Osteoblast (primary cell): ENCODE measurements around the gene ASXL2. TPM values are rescaled to one million over a fixed set of nuclear protein-coding genes. Genes with fewer than 3 reads are reported as not detected.
A peak's percentile ranks its signal among the peaks of the same experiment; 100 is the strongest.

Source experiments
- DNase-seq: peaks from one replicate; pipeline ENCODE4 v3.0.0; 2011; ENCODE audit warnings: low spot score, mixed read lengths; ENCODE audit not compliant: insufficient read length; ENCODE audit errors: missing footprints
- H2AFZ ChIP-seq: 2 replicates; pipeline ENCODE4 v1.6.0; 2011; ENCODE audit warnings: mild to moderate bottlenecking, low read length
- H3K27ac ChIP-seq: 2 replicates; pipeline ENCODE4 v1.5.1; 2011; ENCODE audit warnings: mild to moderate bottlenecking, low read depth, low read length, moderate library complexity
- H3K27me3 ChIP-seq: 2 replicates; pipeline ENCODE4 v1.6.0; 2012; ENCODE audit warnings: mild to moderate bottlenecking, control low read depth, inconsistent platforms, low read length, moderate library complexity; ENCODE audit not compliant: insufficient read depth
- H3K36me3 ChIP-seq: 2 replicates; pipeline ENCODE4 v1.5.1; 2011; ENCODE audit warnings: mild to moderate bottlenecking, low read length, control low read depth, moderate library complexity; ENCODE audit not compliant: insufficient read depth
- H3K4me1 ChIP-seq: 2 replicates; pipeline ENCODE4 v1.5.1; 2011; ENCODE audit warnings: mild to moderate bottlenecking, low read length, control low read depth, moderate library complexity; ENCODE audit not compliant: insufficient read depth
- H3K4me2 ChIP-seq: 2 replicates; pipeline ENCODE4 v1.6.0; 2011; ENCODE audit warnings: mild to moderate bottlenecking, low read length; ENCODE audit not compliant: insufficient read depth
- H3K4me3 ChIP-seq: fragments of 200-600 bp; sonication (generic); 3 replicates; pipeline ENCODE4 v1.5.1; 2012; ENCODE audit warnings: mild to moderate bottlenecking, low read length, inconsistent platforms; ENCODE audit not compliant: insufficient read depth
- H3K79me2 ChIP-seq: 2 replicates; pipeline ENCODE4 v1.6.0; 2012; ENCODE audit warnings: mild to moderate bottlenecking, low read length, control low read depth, inconsistent platforms; ENCODE audit not compliant: insufficient read depth
- H3K9me3 ChIP-seq: 2 replicates; pipeline ENCODE4 v1.5.1; 2011; ENCODE audit warnings: low read depth, low read length, control low read depth
- H4K20me1 ChIP-seq: 2 replicates; pipeline ENCODE4 v1.6.0; 2012; ENCODE audit warnings: mild to moderate bottlenecking, low read length, control low read depth; ENCODE audit not compliant: insufficient read depth
- total RNA-seq: library from RNA; depleted of rRNA; stranded (reverse); fragments of >200 nt; gene quantifications from 2 replicates; pipeline ENCODE4 v1.2.3, GENCODE V29; 2012
- TF ChIP-seq, protein P1 (sequence below): IDR thresholded peaks from 2 replicates; pipeline ENCODE4 v1.5.1; 2011; ENCODE audit warnings: mild to moderate bottlenecking, low read depth, low read length, moderate library complexity; ENCODE audit errors: extremely low read depth

ASXL2 gene
- total RNA-seq, 1 donor = 13.0 TPM

- TF ChIP-seq, protein P1, sequence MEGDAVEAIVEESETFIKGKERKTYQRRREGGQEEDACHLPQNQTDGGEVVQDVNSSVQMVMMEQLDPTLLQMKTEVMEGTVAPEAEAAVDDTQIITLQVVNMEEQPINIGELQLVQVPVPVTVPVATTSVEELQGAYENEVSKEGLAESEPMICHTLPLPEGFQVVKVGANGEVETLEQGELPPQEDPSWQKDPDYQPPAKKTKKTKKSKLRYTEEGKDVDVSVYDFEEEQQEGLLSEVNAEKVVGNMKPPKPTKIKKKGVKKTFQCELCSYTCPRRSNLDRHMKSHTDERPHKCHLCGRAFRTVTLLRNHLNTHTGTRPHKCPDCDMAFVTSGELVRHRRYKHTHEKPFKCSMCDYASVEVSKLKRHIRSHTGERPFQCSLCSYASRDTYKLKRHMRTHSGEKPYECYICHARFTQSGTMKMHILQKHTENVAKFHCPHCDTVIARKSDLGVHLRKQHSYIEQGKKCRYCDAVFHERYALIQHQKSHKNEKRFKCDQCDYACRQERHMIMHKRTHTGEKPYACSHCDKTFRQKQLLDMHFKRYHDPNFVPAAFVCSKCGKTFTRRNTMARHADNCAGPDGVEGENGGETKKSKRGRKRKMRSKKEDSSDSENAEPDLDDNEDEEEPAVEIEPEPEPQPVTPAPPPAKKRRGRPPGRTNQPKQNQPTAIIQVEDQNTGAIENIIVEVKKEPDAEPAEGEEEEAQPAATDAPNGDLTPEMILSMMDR = no peak
- H3K27me3 ChIP-seq = peaks cover 19% of the 10 kb centered on the region
Observed at GRCh38 chr2:25701801-25702200, 176.5 kb downstream of the ASXL2 start.

GRCh38 chr2:25700221-25700660 lies 178.0 kb downstream of the ASXL2 start:
- Histone ChIP-seq H3K4me1 (no peaks in the 10 kb centered on the region), H3K9me3 (no peaks in the 10 kb centered on the region), H3K27ac (no peak overlapping the region), H3K27me3 (peaks cover 19% of the 10 kb centered on the region), H3K4me2 (no peak overlapping the region), H3K4me3 (no peak overlapping the region), H3K36me3 (no peaks in the 10 kb centered on the region), H3K79me2 (no peaks in the 10 kb centered on the region), H2AFZ (no peak overlapping the region), H4K20me1 (no peaks in the 10 kb centered on the region)
- DNase-seq = peak; percentile 91
- TF ChIP-seq, protein P1 = peak; percentile 70

More at GRCh38 chr2:25701801-25702200, 176.5 kb downstream of the ASXL2 start:
- no peak overlapping the region for H3K27ac ChIP-seq
- H3K79me2 ChIP-seq = no peaks in the 10 kb centered on the region
- no peak overlapping the region for H2AFZ ChIP-seq
- H3K4me2 ChIP-seq = no peak overlapping the region
- no peak for DNase-seq
- H3K36me3 ChIP-seq = no peaks in the 10 kb centered on the region
- no peaks in the 10 kb centered on the region for H3K9me3 ChIP-seq
- H3K4me3 ChIP-seq = no peak overlapping the region
- no peaks in the 10 kb centered on the region for H3K4me1 ChIP-seq
- H4K20me1 ChIP-seq = no peaks in the 10 kb centered on the region

- H2AFZ ChIP-seq = no peak overlapping the region
- no peaks in the 10 kb centered on the region for H3K9me3 ChIP-seq
- H3K36me3 ChIP-seq = no peaks in the 10 kb centered on the region
- no peak overlapping the region for H3K4me2 ChIP-seq
- no peaks in the 10 kb centered on the region for H3K4me1 ChIP-seq
- peaks cover 19% of the 10 kb centered on the region for H3K27me3 ChIP-seq
- TF ChIP-seq, protein P1 = no peak
- no peaks in the 10 kb centered on the region for H3K79me2 ChIP-seq
- no peak overlapping the region for H3K4me3 ChIP-seq
- DNase-seq = no peak
- no peaks in the 10 kb centered on the region for H4K20me1 ChIP-seq
- no peak overlapping the region for H3K27ac ChIP-seq
Observed at GRCh38 chr2:25699216-25699615, 179.1 kb downstream of the ASXL2 start.

- peaks cover 19% of the 10 kb centered on the region for H3K27me3 ChIP-seq
- no peaks in the 10 kb centered on the region for H3K79me2 ChIP-seq
- DNase-seq = no peak
- no peak overlapping the region for H3K27ac ChIP-seq
- H3K4me2 ChIP-seq = no peak overlapping the region
- no peak overlapping the region for H3K4me3 ChIP-seq
- no peaks in the 10 kb centered on the region for H3K36me3 ChIP-seq
- no peak overlapping the region for H2AFZ ChIP-seq
- no peaks in the 10 kb centered on the region for H3K4me1 ChIP-seq
- no peaks in the 10 kb centered on the region for H4K20me1 ChIP-seq
- H3K9me3 ChIP-seq = no peaks in the 10 kb centered on the region
- TF ChIP-seq, protein P1 = no peak
Observed at GRCh38 chr2:25698752-25699151, 179.5 kb downstream of the ASXL2 start.
